Mononuclear cell (primary cell): ENCODE measurements around the gene TMUB1. TPM values are rescaled to one million over a fixed set of nuclear protein-coding genes. Genes with fewer than 3 reads are reported as not detected.

Experiments
- H3K27me3 ChIP-seq: 2 replicates; pipeline ENCODE4 v1.6.0; 2011; ENCODE audit warnings: low read length, control low read depth; ENCODE audit not compliant: insufficient read depth
- H3K4me1 ChIP-seq: 2 replicates; pipeline ENCODE4 v1.5.1; 2011; ENCODE audit warnings: mild to moderate bottlenecking, low read length, control low read depth; ENCODE audit not compliant: insufficient read depth
- H3K4me3 ChIP-seq: 2 replicates; pipeline ENCODE4 v1.5.1; 2011; ENCODE audit warnings: mild to moderate bottlenecking, low read length, moderate library complexity
- H3K9me3 ChIP-seq: 2 replicates; pipeline ENCODE4 v1.5.1; 2011; ENCODE audit warnings: low read depth, mild to moderate bottlenecking, control low read depth, low read length
- total RNA-seq: library from RNA; depleted of rRNA; stranded (reverse); fragments of >200 nt; gene quantifications from one replicate; pipeline ENCODE4 v1.2.3, GENCODE V29; 2012

Gene TMUB1
- total RNA-seq, 1 donor: 20.0 TPM

GRCh38 chr7:151115121-151115835 lies 32.0 kb upstream of the TMUB1 start:
- peaks cover 4% of the 10 kb centered on the region for H3K4me1 ChIP-seq
- no peak overlapping the region for H3K4me3 ChIP-seq
- peaks cover 7% of the 10 kb centered on the region for H3K27me3 ChIP-seq
- H3K9me3 ChIP-seq: no peaks in the 10 kb centered on the region

- H3K4me3 ChIP-seq: no peak overlapping the region
- no peaks in the 10 kb centered on the region for H3K9me3 ChIP-seq
- peaks cover 4% of the 10 kb centered on the region for H3K4me1 ChIP-seq
- peaks cover 7% of the 10 kb centered on the region for H3K27me3 ChIP-seq
These were observed 31.1 kb upstream of the TMUB1 start for GRCh38 chr7:151114151-151115090.

- Histone ChIP-seq H3K4me3 (no peak overlapping the region), H3K27me3 (peaks cover 7% of the 10 kb centered on the region), H3K4me1 (peaks cover 4% of the 10 kb centered on the region), H3K9me3 (no peaks in the 10 kb centered on the region)
These were observed 30.3 kb upstream of the TMUB1 start for GRCh38 chr7:151113344-151114150.

GRCh38 chr7:151110941-151111645 lies 27.8 kb upstream of the TMUB1 start:
- H3K27me3 ChIP-seq: peaks cover 7% of the 10 kb centered on the region
- H3K9me3 ChIP-seq: no peaks in the 10 kb centered on the region
- H3K4me3 ChIP-seq: no peak overlapping the region
- H3K4me1 ChIP-seq: peaks cover 4% of the 10 kb centered on the region

GRCh38 chr7:151110236-151110940 lies 27.1 kb upstream of the TMUB1 start:
- peaks cover 7% of the 10 kb centered on the region for H3K27me3 ChIP-seq
- peaks cover 4% of the 10 kb centered on the region for H3K4me1 ChIP-seq
- H3K4me3 ChIP-seq: no peak overlapping the region
- H3K9me3 ChIP-seq: no peaks in the 10 kb centered on the region

GRCh38 chr7:151109094-151110048 lies 26.1 kb upstream of the TMUB1 start:
- Histone ChIP-seq H3K4me1 (peaks cover 3% of the 10 kb centered on the region), H3K27me3 (peaks cover 7% of the 10 kb centered on the region), H3K4me3 (no peak overlapping the region), H3K9me3 (no peaks in the 10 kb centered on the region)

GRCh38 chr7:151107882-151108281 lies 24.6 kb upstream of the TMUB1 start:
- no peaks in the 10 kb centered on the region for H3K4me1 ChIP-seq
- H3K9me3 ChIP-seq: no peaks in the 10 kb centered on the region
- H3K27me3 ChIP-seq: no peaks in the 10 kb centered on the region
- no peak overlapping the region for H3K4me3 ChIP-seq

- Histone ChIP-seq H3K9me3 (no peaks in the 10 kb centered on the region), H3K4me3 (no peak overlapping the region), H3K4me1 (no peaks in the 10 kb centered on the region), H3K27me3 (no peaks in the 10 kb centered on the region)
These were observed 21.3 kb upstream of the TMUB1 start for GRCh38 chr7:151104411-151105235.

- Histone ChIP-seq H3K4me3 (no peak overlapping the region), H3K4me1 (no peaks in the 10 kb centered on the region)
These were observed 20.7 kb upstream of the TMUB1 start for GRCh38 chr7:151103973-151104372.

GRCh38 chr7:151102991-151103390 lies 19.7 kb upstream of the TMUB1 start:
- no peaks in the 10 kb centered on the region for H3K27me3 ChIP-seq
- H3K4me1 ChIP-seq: no peaks in the 10 kb centered on the region
- no peak overlapping the region for H3K4me3 ChIP-seq
- no peaks in the 10 kb centered on the region for H3K9me3 ChIP-seq

More at GRCh38 chr7:151103973-151104372, 20.7 kb upstream of the TMUB1 start:
- Histone ChIP-seq H3K27me3 (no peaks in the 10 kb centered on the region), H3K9me3 (no peaks in the 10 kb centered on the region)

- H3K4me1 ChIP-seq: no peaks in the 10 kb centered on the region
- H3K27me3 ChIP-seq: no peaks in the 10 kb centered on the region
- no peaks in the 10 kb centered on the region for H3K9me3 ChIP-seq
- H3K4me3 ChIP-seq: no peak overlapping the region
These were observed 18.5 kb upstream of the TMUB1 start for GRCh38 chr7:151101621-151102396.

GRCh38 chr7:151100921-151101320 lies 17.6 kb upstream of the TMUB1 start:
- no peaks in the 10 kb centered on the region for H3K4me1 ChIP-seq
- H3K27me3 ChIP-seq: no peaks in the 10 kb centered on the region
- no peak overlapping the region for H3K4me3 ChIP-seq
- H3K9me3 ChIP-seq: no peaks in the 10 kb centered on the region
